Neural cell (in vitro differentiated cells): ENCODE data around the gene NLRX1. TPM values are rescaled to one million over a fixed set of nuclear protein-coding genes. Genes with fewer than 3 reads are reported as not detected.

Experiments used
- H2AFZ ChIP-seq: fragments of 200-600, 300-800 bp; sonication (generic), shearing (Covaris generic); 2 replicates; pipeline ENCODE4 v1.6.0; 2014; ENCODE audit warnings: low read depth, mild to moderate bottlenecking, antibody characterized with exemption, low read length, moderate library complexity
- H3F3A ChIP-seq: fragments of 200-600 bp; shearing (Covaris generic); 2 replicates; pipeline ENCODE4 v1.6.1; 2016; ENCODE audit warnings: mild to moderate bottlenecking, moderate library complexity, mixed read lengths, antibody characterized with exemption, low read length; ENCODE audit not compliant: insufficient read depth, poor library complexity, severe bottlenecking
- H3K27ac ChIP-seq: fragments of 200-600, 300-800 bp; sonication (generic), shearing (Covaris generic); 2 replicates; pipeline ENCODE4 v1.5.1; 2014; ENCODE audit warnings: mild to moderate bottlenecking, low read length, moderate library complexity
- H3K27me3 ChIP-seq: fragments of 300-800, 200-600 bp; sonication (generic), shearing (Covaris generic); 2 replicates; pipeline ENCODE4 v1.6.0; 2014; ENCODE audit warnings: mild to moderate bottlenecking, low read depth, low read length, moderate library complexity; ENCODE audit not compliant: insufficient read depth
- H3K36me3 ChIP-seq: fragments of 300-800, 200-600 bp; sonication (generic), shearing (Covaris generic); 2 replicates; pipeline ENCODE4 v1.5.1; 2014; ENCODE audit warnings: mild to moderate bottlenecking, antibody characterized with exemption, low read length, moderate library complexity; ENCODE audit not compliant: insufficient read depth
- H3K4me2 ChIP-seq: fragments of 300-800, 200-600 bp; sonication (generic), shearing (Covaris generic); 2 replicates; pipeline ENCODE4 v1.6.0; 2014; ENCODE audit warnings: mild to moderate bottlenecking, low read length
- H3K4me3 ChIP-seq: fragments of 300-800, 200-600 bp; sonication (generic), shearing (Covaris generic); 2 replicates; pipeline ENCODE4 v1.5.1; 2014; ENCODE audit warnings: mild to moderate bottlenecking, low read length, moderate library complexity
- H3K79me2 ChIP-seq: fragments of 200-600 bp; shearing (Covaris generic); replicated peaks from 2 replicates; pipeline ENCODE4 v1.6.0; 2014; ENCODE audit warnings: mild to moderate bottlenecking, low read length, moderate library complexity; ENCODE audit not compliant: insufficient read depth
- H3K9ac ChIP-seq: fragments of 300-800, 200-600 bp; sonication (generic), shearing (Covaris generic); 2 replicates; pipeline ENCODE4 v1.6.1; 2016; ENCODE audit warnings: mild to moderate bottlenecking, low read length, mixed read lengths
- H3K9me2 ChIP-seq: fragments of 200-600 bp; shearing (Covaris generic); 2 replicates; pipeline ENCODE4 v1.6.1; 2016; ENCODE audit warnings: mild to moderate bottlenecking, low read length, mixed read lengths; ENCODE audit not compliant: insufficient read depth
- H3K9me3 ChIP-seq: fragments of 200-600, 300-800 bp; sonication (generic), shearing (Covaris generic); 2 replicates; pipeline ENCODE4 v1.6.1; 2016; ENCODE audit warnings: mild to moderate bottlenecking, mixed run types, low read length, moderate library complexity, mixed read lengths
- H4K20me1 ChIP-seq: fragments of 200-600 bp; shearing (Covaris generic); 2 replicates; pipeline ENCODE4 v1.6.1; 2016; ENCODE audit warnings: mild to moderate bottlenecking, mixed run types; ENCODE audit not compliant: insufficient read depth
- CTCF ChIP-seq: fragments of 450-650 bp; IDR thresholded peaks from 2 replicates; pipeline ENCODE4 v1.5.1; 2014; ENCODE audit warnings: antibody characterized with exemption, mild to moderate bottlenecking, moderate library complexity; ENCODE audit not compliant: poor library complexity, severe bottlenecking
- EP300 ChIP-seq: fragments of 450-650 bp; conservative IDR thresholded peaks from 2 replicates; pipeline ENCODE4 v1.6.1; 2014; ENCODE audit warnings: antibody characterized with exemption, mild to moderate bottlenecking, moderate library complexity; ENCODE audit not compliant: poor library complexity, severe bottlenecking
- EZH2 ChIP-seq: fragments of 200-600, 300-800 bp; shearing (Covaris generic), sonication (generic); IDR thresholded peaks from 2 replicates; pipeline ENCODE4 v1.6.1; 2014; ENCODE audit warnings: antibody characterized with exemption, low read length, borderline replicate concordance, mild to moderate bottlenecking; ENCODE audit not compliant: insufficient read depth, poor library complexity, severe bottlenecking
- MXI1 ChIP-seq: fragments of 450-650 bp; conservative IDR thresholded peaks from 2 replicates; pipeline ENCODE4 v1.6.1; 2014; ENCODE audit warnings: antibody characterized with exemption, mild to moderate bottlenecking; ENCODE audit not compliant: poor library complexity, severe bottlenecking
- POLR2AphosphoS5 ChIP-seq: IDR thresholded peaks from 2 replicates; pipeline ENCODE4 v1.6.1; 2012
- RAD21 ChIP-seq: fragments of 450-650 bp; conservative IDR thresholded peaks from 2 replicates; pipeline ENCODE4 v1.6.1; 2014; ENCODE audit warnings: antibody characterized with exemption, mild to moderate bottlenecking, moderate library complexity
- SMC3 ChIP-seq: fragments of 450-650 bp; conservative IDR thresholded peaks from 2 replicates; pipeline ENCODE4 v1.6.1; 2014; ENCODE audit warnings: antibody characterized with exemption, mild to moderate bottlenecking, moderate library complexity; ENCODE audit not compliant: poor library complexity
- TAF1 ChIP-seq: IDR thresholded peaks from 2 replicates; pipeline ENCODE4 v1.6.1; 2012; ENCODE audit warnings: low read depth
- polyA plus RNA-seq: library from polyadenylated mRNA; depleted of rRNA; stranded (reverse); fragments of >200 nt; gene quantifications from 2 replicates; pipeline ENCODE4 v1.2.3, GENCODE V29; 2014
- TF ChIP-seq, protein P1 (sequence below): IDR thresholded peaks from 2 replicates; pipeline ENCODE4 v1.6.1; 2012; ENCODE audit warnings: borderline replicate concordance

Gene NLRX1
- polyA plus RNA-seq, 1 donor from 2014 or later, result 1.6 TPM

DNA sequence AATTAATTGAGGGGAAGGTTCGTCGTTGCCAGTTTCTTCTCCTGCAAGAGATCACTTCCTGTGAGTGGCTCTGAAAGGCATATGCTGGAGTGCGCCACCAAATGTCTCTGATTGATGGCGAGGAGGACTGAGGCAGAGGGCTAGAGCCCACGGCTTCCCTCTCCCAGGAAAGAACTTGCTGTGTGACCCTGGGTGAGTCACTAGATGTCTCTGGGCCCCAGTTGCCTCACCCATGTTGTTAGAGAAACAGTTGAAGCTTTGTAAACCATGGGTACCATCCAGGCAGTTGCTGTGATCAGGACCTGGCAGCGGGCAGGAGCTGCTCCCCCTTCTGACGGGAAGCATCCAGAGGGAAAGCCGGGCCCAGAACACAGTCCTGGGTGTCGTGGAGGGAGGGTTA is 16.5 kb upstream of the NLRX1 start:
- TF ChIP-seq, protein P1, sequence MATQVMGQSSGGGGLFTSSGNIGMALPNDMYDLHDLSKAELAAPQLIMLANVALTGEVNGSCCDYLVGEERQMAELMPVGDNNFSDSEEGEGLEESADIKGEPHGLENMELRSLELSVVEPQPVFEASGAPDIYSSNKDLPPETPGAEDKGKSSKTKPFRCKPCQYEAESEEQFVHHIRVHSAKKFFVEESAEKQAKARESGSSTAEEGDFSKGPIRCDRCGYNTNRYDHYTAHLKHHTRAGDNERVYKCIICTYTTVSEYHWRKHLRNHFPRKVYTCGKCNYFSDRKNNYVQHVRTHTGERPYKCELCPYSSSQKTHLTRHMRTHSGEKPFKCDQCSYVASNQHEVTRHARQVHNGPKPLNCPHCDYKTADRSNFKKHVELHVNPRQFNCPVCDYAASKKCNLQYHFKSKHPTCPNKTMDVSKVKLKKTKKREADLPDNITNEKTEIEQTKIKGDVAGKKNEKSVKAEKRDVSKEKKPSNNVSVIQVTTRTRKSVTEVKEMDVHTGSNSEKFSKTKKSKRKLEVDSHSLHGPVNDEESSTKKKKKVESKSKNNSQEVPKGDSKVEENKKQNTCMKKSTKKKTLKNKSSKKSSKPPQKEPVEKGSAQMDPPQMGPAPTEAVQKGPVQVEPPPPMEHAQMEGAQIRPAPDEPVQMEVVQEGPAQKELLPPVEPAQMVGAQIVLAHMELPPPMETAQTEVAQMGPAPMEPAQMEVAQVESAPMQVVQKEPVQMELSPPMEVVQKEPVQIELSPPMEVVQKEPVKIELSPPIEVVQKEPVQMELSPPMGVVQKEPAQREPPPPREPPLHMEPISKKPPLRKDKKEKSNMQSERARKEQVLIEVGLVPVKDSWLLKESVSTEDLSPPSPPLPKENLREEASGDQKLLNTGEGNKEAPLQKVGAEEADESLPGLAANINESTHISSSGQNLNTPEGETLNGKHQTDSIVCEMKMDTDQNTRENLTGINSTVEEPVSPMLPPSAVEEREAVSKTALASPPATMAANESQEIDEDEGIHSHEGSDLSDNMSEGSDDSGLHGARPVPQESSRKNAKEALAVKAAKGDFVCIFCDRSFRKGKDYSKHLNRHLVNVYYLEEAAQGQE, result no peak
- TF ChIP-seq POLR2AphosphoS5, result no peak
- TF ChIP-seq RAD21, result no peak
- TF ChIP-seq EZH2, result no peak
- TF ChIP-seq EP300, result no peak
- H3K4me2 ChIP-seq, result no peak overlapping the region
- no peaks in the 10 kb centered on the region for H4K20me1 ChIP-seq
- H3K27ac ChIP-seq, result no peak overlapping the region
- H3K79me2 ChIP-seq, result no peaks in the 10 kb centered on the region
- no peaks in the 10 kb centered on the region for H3F3A ChIP-seq
- H3K9me2 ChIP-seq, result no peaks in the 10 kb centered on the region
- H3K27me3 ChIP-seq, result peaks cover 35% of the 10 kb centered on the region
- no peak overlapping the region for H2AFZ ChIP-seq
- no peaks in the 10 kb centered on the region for H3K9me3 ChIP-seq
- no peak overlapping the region for H3K9ac ChIP-seq
- no peak overlapping the region for H3K4me3 ChIP-seq
- no peaks in the 10 kb centered on the region for H3K36me3 ChIP-seq

GRCh38 chr11:119152604-119153003 is 15.9 kb upstream of the NLRX1 start:
- Histone ChIP-seq H3K27ac (no peak overlapping the region), H3K27me3 (peaks cover 31% of the 10 kb centered on the region), H3K79me2 (no peaks in the 10 kb centered on the region), H3K9ac (no peak overlapping the region), H4K20me1 (no peaks in the 10 kb centered on the region), H3K9me2 (no peaks in the 10 kb centered on the region), H3K36me3 (no peaks in the 10 kb centered on the region), H3K4me3 (no peak overlapping the region), H3K4me2 (no peak overlapping the region), H2AFZ (no peak overlapping the region), H3K9me3 (no peaks in the 10 kb centered on the region), H3F3A (no peaks in the 10 kb centered on the region)
- TF ChIP-seq RAD21 (no peak), POLR2AphosphoS5 (no peak), SMC3 (no peak), TAF1 (no peak), CTCF (no peak), MXI1 (no peak), EP300 (no peak), EZH2 (no peak)
- TF ChIP-seq, protein P1, result no peak
